HG03442 (cell line): ENCODE results near the gene RABEP1.
A peak's percentile ranks its signal among the peaks of the same experiment; 100 is the strongest.
"Not testable (repeated sequence)": the region's sequence is repeated elsewhere in the genome, so short reads cannot be mapped to it uniquely, and the experiment has no call there.

Experiments used
- ATAC-seq: cut with Tn5 transposase; IDR thresholded peaks from one replicate; pipeline ENCODE4 v1.9.1; 2021; ENCODE audit warnings: mild to moderate bottlenecking, moderate library complexity; ENCODE audit not compliant: unreplicated experiment

Gene RABEP1

DNA sequence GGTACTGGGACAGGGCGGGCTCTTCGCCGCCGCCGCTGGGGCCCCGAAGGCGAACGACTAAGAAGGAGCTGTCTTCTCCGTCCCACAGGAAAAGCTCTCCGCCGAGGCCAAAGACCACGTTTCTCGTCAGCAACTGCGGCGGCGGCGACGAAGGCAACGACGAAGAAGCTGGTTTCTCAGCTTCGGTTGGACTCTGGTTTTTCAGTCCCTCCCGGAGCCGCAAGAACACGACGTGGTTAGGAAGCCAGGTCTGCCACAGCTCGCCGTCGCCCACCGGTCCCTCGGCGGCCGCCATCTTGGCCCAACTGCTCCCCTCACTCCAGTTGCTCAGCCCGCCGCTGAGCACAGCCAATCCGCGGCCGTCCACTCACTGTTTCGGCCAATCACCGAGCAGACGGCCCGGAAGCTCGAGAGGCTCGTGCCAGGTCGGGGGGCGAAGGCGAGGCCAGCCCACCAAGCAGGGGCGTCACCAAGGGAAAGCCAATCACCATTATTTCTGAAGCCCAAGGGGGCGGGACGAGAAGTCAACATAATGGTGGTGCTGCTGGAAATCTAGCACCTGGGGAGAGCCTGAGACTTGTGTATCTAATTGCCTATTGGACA lies 137.4 kb downstream of the RABEP1 start, which contains the start of gene NUP88:
Gene NUP88 (minus strand): TSS at position 307 of the 603 bp plus-strand sequence. CDS start 12 bp downstream, at position 295.
- peak; percentile 91 for ATAC-seq

DNA sequence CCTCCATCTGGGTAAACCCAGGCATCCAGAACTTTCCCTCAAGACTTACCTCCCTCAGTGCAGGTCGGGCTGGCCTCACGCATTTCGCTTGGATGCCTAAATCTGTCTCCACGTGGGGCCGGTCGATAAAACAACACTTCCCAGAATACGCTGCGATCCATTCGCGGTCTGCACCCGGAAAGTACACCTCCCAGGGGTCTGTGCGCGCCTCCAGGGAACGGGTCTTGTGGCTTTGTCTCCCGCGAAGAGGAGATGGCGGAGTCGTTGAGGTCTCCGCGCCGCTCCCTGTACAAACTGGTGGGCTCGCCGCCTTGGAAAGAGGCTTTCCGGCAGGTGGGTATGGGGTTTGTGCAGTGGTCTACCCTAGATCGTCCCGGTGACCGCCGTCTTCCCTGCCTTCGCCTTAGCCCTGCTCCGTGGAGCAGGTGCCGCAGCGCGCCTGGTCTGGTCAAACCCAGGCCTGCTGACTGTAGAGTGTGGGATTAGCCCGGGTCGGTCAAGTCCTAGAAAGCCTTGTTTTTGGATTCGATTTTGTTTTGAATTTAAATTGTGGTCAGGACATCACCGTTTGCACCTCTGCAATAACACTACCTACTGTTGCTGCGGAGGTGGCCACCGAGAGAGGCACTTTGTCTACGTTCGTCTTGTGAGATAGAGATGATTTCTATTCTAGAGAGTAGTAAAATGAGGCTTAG lies 138.0 kb downstream of the RABEP1 start, which contains the start of gene RPAIN:
Gene RPAIN (plus strand): TSS at position 224 of the 695 bp plus-strand sequence. CDS start 29 bp downstream, at position 253.
- ATAC-seq, result peak; percentile 43

DNA sequence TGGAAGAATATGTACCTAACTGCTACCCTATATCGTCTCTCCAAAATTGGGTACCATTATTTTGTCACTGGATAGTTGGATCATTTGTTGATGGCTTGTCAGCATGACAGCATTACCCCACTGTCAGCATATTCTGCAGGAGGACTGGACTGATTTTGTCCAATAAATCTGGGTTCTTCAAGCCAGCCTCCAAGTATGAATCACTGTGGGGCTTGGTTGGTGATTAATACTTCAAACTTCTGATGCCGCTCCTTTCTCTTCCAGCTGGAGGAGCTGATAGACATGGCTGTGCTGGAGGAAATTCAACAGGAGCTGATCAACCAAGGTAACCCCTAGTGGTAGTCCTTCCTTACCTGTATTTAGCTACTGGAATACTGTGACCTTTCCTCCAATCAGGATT lies 140.4 kb downstream of the RABEP1 start:
- ATAC-seq, result no peak

GRCh38 chr17:5424909-5425308 lies 142.8 kb downstream of the RABEP1 start:
- ATAC-seq, result no peak

DNA sequence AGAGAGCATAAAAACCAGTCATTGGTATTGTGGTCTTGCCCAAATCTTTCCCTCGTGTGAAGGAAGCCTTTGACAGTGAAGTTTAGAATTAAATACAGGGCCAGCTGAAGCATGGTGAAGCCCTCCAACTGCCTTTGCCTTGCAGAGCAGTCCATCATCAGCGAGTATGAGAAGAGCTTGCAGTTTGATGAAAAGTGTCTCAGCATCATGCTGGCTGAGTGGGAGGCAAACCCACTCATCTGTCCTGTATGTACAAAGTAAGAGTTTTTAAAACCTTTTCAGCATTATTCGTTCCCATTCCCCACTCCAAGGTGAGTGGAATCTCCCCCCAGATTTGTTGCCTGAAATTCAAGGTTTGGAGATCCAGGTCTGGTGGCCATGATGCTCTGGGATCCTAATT lies 143.7 kb downstream of the RABEP1 start:
- ATAC-seq, result no peak

DNA sequence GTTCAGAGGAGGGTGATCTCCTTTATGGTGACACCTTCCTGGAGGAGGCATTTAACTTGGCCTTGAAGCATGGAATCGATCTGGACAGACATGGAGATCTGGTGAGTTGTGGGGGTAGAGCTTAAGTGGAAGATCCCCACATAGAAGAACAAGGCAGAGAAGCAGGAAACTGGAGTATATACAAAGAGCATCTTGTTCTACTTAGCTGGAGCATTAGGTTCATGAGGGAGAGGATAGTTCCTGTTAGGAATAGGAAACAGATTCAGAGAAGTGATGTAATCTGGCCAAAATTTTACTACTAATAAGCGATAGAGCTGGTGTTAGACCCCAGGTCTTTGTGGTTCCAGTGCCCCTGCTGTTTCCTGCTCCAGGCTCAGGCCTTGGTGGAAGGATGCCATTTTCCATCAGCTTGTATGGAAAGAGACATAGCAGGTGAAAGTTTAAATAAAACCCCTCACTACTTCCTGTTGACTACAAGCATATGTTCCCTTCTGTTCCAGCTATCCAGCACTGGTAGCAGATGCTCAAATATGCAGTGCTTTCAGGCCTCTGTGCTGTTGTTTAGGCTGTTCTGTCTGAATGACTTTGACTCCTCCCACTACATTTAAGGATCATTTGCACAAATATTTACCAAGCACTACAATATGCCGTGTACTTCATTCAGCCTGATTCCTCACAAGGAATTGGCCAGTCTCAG lies 147.3 kb downstream of the RABEP1 start:
- ATAC-seq, result no peak

DNA sequence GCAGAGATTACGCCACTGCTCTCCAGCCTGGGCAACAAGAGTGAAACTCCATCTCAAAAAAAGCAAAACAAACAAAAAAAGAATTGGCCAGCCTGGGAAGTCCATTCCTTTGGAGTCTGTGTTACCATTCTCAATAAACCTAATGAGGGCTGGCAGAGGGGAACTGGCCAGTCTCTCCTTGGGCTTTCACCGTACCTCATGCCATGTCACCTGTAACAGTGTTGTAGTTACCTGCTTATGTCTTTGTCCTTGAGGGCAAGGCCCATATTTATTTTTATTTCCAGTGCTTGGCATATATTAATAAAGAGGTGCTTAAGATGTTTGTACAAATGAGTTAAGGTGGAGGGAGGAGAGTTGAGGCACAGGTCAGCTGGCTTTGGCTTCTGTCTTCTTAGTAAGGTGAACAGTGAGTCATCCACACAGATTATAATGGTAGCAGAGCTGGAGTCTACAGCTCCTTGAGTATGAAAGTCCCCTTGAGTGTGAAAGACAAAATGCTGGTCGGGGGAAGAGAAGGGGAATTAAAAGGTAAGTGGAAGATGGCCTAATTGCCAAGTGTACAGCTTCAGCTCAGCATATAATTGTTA lies 148.4 kb downstream of the RABEP1 start:
- ATAC-seq, result no peak

GRCh38 chr17:5431234-5431633 lies 149.2 kb downstream of the RABEP1 start:
- ATAC-seq, result not testable (repeated sequence)

- ATAC-seq, result no peak
These were observed 150.0 kb downstream of the RABEP1 start for GRCh38 chr17:5431949-5432556.

DNA sequence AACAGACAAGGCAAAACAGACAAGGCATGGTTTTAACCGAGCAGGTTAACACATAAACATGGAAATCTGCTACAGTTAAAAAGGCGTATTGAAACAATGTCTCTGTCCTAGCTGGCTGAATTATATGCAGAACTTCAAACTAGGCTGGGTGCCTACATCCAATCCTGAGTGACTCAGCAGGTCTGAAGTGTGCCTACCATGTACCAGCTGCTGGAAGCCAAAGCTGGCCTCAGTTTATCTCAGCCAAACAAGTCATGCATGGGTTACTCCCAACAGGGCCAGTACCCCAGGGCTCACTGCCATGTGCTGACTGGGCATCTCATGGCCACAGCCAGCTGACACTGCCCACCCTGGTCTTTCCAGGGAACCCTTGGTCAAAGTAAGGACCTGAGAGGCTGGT lies 152.9 kb downstream of the RABEP1 start:
- no peak for ATAC-seq
